K562 (cell line): Measurements from ENCODE around the gene A1BG.

Source experiments
- CHD4 ChIP-seq: fragments of 200-600 bp; sonication (generic); IDR thresholded peaks from 3 replicates; pipeline ENCODE4 v1.6.1; 2012; ENCODE audit warnings: low read depth, mild to moderate bottlenecking, mixed read lengths, low read length, inconsistent platforms; ENCODE audit not compliant: insufficient read depth, insufficient replicate concordance, poor library complexity, severe bottlenecking
- EP300 ChIP-seq: IDR thresholded peaks from 2 replicates; pipeline ENCODE4 v1.6.1; 2012; ENCODE audit warnings: low read length, improper control_type of control experiment
- GABPA ChIP-seq: fragments of 200-800 bp; sonication (Bioruptor generic); conservative IDR thresholded peaks from 2 replicates; pipeline ENCODE4 v1.6.1; 2016; ENCODE audit warnings: low read depth, missing genetic modification characterization, missing compliant biosample characterization
- MAFK ChIP-seq: IDR thresholded peaks from 2 replicates; pipeline ENCODE4 v1.6.1; 2011; ENCODE audit warnings: low read length, improper control_type of control experiment
- PTRF ChIP-seq: fragments of 450-650 bp; IDR thresholded peaks from 2 replicates; pipeline ENCODE4 v1.6.1; 2016; ENCODE audit warnings: mild to moderate bottlenecking, missing genetic modification characterization, missing compliant biosample characterization
- TAF1 ChIP-seq: IDR thresholded peaks from 2 replicates; pipeline ENCODE4 v1.6.1; 2011; ENCODE audit warnings: mild to moderate bottlenecking, low read length, moderate library complexity; ENCODE audit not compliant: insufficient read depth, control insufficient read depth, severe bottlenecking; ENCODE audit errors: extremely low read depth
- TF ChIP-seq, protein P1 (sequence below): fragments of 450-650 bp; IDR thresholded peaks from 2 replicates; pipeline ENCODE4 v1.6.1; 2016; ENCODE audit warnings: low read depth, mild to moderate bottlenecking, moderate library complexity

GRCh38 chr19:58336820-58337219 lies 16.5 kb downstream of the A1BG start:
- TF ChIP-seq MAFK (no peak), PTRF (tag) (no peak), EP300 (no peak), GABPA (tag) (no peak), CHD4 (no peak), TAF1 (no peak)
- TF ChIP-seq, protein P1, sequence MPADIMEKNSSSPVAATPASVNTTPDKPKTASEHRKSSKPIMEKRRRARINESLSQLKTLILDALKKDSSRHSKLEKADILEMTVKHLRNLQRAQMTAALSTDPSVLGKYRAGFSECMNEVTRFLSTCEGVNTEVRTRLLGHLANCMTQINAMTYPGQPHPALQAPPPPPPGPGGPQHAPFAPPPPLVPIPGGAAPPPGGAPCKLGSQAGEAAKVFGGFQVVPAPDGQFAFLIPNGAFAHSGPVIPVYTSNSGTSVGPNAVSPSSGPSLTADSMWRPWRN, result no peak
